Measurements from ENCODE around the gene IKZF5.

DNA sequence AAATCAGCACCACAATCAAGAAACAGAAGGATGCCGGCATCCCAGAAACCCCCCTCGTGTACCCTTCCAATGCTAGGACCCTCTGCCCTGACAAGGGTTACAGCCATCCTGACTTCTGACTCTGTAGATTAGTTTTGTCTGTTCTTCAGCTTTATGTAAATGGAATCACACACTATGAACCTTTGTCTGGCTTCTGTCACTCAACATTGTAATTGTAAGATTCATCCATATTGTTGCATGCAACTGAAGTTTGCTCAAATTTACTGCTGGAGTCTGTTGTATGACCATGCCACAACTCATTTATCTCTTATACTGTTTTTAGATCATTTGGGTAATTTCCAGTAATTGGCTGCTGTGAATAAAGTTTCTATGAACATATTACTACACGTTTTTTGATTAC lies 8.4 kb downstream of the IKZF5 start:
- TF ChIP-seq MYNN (tag by site-specific recombination; IDR thresholded peaks at IDR 0.05; ENCODE audit: borderline replicate concordance) (no peak), ZNF121 (tag by site-specific recombination; IDR thresholded peaks at IDR 0.05) (no peak), ZNF670 (tag by site-specific recombination; IDR thresholded peaks at IDR 0.05; ENCODE audit: low read depth) (no peak), ZXDB (tag by site-specific recombination; IDR thresholded peaks at IDR 0.05) (no peak), ZNF433 (tag by site-specific recombination; IDR thresholded peaks at IDR 0.05; ENCODE audit: low read depth) (no peak), SP2 (tag by site-specific recombination; IDR thresholded peaks at IDR 0.05) (no peak), ZNF23 (tag by site-specific recombination; IDR thresholded peaks at IDR 0.05; ENCODE audit: borderline replicate concordance) (no peak), YY1 (tag by site-specific recombination; IDR thresholded peaks at IDR 0.05) (no peak), ZNF629 (tag by site-specific recombination; IDR thresholded peaks at IDR 0.05) (no peak)
- TF ChIP-seq, protein P1, sequence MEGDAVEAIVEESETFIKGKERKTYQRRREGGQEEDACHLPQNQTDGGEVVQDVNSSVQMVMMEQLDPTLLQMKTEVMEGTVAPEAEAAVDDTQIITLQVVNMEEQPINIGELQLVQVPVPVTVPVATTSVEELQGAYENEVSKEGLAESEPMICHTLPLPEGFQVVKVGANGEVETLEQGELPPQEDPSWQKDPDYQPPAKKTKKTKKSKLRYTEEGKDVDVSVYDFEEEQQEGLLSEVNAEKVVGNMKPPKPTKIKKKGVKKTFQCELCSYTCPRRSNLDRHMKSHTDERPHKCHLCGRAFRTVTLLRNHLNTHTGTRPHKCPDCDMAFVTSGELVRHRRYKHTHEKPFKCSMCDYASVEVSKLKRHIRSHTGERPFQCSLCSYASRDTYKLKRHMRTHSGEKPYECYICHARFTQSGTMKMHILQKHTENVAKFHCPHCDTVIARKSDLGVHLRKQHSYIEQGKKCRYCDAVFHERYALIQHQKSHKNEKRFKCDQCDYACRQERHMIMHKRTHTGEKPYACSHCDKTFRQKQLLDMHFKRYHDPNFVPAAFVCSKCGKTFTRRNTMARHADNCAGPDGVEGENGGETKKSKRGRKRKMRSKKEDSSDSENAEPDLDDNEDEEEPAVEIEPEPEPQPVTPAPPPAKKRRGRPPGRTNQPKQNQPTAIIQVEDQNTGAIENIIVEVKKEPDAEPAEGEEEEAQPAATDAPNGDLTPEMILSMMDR (tag by site-specific recombination; IDR thresholded peaks at IDR 0.05) = no peak
- TF ChIP-seq, protein P2, sequence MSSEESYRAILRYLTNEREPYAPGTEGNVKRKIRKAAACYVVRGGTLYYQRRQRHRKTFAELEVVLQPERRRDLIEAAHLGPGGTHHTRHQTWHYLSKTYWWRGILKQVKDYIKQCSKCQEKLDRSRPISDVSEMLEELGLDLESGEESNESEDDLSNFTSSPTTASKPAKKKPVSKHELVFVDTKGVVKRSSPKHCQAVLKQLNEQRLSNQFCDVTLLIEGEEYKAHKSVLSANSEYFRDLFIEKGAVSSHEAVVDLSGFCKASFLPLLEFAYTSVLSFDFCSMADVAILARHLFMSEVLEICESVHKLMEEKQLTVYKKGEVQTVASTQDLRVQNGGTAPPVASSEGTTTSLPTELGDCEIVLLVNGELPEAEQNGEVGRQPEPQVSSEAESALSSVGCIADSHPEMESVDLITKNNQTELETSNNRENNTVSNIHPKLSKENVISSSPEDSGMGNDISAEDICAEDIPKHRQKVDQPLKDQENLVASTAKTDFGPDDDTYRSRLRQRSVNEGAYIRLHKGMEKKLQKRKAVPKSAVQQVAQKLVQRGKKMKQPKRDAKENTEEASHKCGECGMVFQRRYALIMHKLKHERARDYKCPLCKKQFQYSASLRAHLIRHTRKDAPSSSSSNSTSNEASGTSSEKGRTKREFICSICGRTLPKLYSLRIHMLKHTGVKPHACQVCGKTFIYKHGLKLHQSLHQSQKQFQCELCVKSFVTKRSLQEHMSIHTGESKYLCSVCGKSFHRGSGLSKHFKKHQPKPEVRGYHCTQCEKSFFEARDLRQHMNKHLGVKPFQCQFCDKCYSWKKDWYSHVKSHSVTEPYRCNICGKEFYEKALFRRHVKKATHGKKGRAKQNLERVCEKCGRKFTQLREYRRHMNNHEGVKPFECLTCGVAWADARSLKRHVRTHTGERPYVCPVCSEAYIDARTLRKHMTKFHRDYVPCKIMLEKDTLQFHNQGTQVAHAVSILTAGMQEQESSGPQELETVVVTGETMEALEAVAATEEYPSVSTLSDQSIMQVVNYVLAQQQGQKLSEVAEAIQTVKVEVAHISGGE (tag by site-specific recombination; conservative IDR thresholded peaks at IDR 0.05; ENCODE audit: low read depth) = no peak
- TF ChIP-seq, protein P3, sequence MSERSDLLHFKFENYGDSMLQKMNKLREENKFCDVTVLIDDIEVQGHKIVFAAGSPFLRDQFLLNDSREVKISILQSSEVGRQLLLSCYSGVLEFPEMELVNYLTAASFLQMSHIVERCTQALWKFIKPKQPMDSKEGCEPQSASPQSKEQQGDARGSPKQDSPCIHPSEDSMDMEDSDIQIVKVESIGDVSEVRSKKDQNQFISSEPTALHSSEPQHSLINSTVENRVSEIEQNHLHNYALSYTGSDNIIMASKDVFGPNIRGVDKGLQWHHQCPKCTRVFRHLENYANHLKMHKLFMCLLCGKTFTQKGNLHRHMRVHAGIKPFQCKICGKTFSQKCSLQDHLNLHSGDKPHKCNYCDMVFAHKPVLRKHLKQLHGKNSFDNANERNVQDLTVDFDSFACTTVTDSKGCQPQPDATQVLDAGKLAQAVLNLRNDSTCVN (tag by site-specific recombination; optimal IDR thresholded peaks at IDR 0.05) = no peak

Measured in HEK293 (cell line).